Right kidney (tissue), 1 donor: ENCODE results near the gene PI4KA.
"Not testable (repeated sequence)": the region's sequence is repeated elsewhere in the genome, so short reads cannot be mapped to it uniquely, and the experiment has no call there.

ENCODE experiments used
- DNase-seq: peaks from one replicate; pipeline ENCODE4 v3.0.0-alpha.2; 2016

Gene PI4KA

GRCh38 chr22:20663137-20663828, 195.3 kb downstream of the PI4KA start:
- DNase-seq: no peak

DNA sequence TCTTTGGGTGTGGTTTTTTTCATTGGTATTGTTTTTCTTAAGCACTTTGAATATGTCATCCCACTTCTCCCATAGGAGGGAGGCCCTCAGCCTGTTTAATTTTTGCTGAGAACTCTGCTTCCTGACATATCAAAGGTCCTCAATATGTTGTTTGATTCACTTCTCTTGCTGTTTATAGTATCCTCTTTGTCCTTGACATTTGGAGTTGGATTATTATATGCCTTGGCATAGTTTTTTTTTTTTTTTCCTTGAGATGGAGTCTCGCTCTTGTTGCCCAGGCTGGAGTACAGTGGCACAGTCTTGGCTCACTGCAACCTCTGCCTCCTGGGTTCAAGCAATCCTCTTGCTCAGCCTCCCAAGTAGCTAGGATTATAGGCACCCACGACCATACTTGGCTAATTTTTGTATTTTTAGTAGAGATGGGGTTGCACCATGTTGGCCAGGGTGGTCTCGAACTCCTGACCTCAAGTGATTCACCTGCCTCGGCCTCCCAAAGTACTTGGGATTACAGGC, 196.0 kb downstream of the PI4KA start:
- not testable (repeated sequence) for DNase-seq

DNA sequence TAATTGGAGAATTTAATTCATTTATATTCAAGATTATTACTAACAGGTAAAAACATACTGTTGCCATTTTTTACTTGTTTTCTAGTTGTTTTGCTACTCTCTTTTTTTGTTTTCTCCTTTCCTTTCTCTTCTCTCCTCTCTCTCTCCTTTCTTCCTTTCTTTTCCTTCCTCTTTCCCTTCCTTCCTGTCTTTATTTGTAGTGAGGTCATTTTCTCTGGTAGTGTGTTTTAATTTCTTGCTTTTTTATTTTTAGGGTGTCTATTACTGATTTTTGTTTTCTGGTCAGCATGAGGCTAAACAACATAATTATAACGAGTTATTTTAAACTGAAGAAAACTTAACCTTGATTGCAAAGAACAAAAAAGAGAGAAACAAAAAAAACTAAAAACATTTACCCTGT, 197.1 kb downstream of the PI4KA start:
- DNase-seq: no peak

- DNase-seq: no peak
Measured at GRCh38 chr22:20660441-20661054, 198.1 kb downstream of the PI4KA start.

DNA sequence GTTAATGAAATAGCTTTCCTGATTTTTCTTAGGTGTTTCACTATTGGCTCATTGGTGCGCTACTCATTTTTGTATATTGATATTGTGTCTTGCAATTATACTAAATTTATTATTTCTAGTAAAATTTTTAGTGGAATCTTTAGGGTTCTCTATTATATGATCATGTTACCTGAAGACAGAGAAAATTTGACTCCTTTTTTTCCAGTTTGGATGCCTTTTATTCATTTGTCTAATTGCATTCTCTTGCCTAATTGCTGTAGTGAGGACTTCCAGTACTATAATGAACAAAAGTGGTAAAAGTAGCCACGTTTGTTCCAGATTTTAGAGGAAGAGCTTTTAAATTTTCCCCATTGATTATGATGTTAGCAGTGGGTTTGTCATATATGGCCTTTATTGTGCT, 198.7 kb downstream of the PI4KA start:
- DNase-seq: no peak

DNA sequence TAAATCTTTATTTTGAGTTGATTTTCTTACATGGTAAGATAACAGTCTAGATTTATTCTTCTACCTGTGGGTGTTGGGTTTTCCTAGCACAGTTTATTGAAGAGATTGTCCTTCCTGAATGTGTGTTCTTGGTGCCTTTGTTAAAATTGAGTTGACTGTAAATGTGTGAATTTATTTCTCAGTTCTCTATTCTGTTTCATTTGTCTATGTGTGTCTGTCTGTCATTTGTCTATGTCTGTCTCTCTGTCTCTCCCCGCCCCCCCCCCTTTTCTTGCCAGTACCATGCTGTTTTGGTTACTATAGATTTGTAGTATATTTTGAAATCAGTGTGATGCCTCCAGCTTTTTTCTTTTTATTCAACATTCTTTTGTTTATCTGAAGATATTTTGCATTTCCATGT, 199.4 kb downstream of the PI4KA start:
- no peak for DNase-seq

- no peak for DNase-seq
Measured at GRCh38 chr22:20658433-20659222, 200.0 kb downstream of the PI4KA start.

- DNase-seq: no peak
Measured at GRCh38 chr22:20657963-20658362, 200.6 kb downstream of the PI4KA start.
